ENCODE data around the gene KRTAP5-4. TPM values are rescaled to one million over a fixed set of nuclear protein-coding genes. Genes with fewer than 3 reads are reported as not detected.
A peak's percentile ranks its signal among the peaks of the same experiment; 100 is the strongest.
"Not testable (repeated sequence)": the region's sequence is repeated elsewhere in the genome, so short reads cannot be mapped to it uniquely, and the experiment has no call there.

Gene KRTAP5-4
- total and polyA plus RNA-seq, 7 experiments from 2014 or later, result not detected

DNA sequence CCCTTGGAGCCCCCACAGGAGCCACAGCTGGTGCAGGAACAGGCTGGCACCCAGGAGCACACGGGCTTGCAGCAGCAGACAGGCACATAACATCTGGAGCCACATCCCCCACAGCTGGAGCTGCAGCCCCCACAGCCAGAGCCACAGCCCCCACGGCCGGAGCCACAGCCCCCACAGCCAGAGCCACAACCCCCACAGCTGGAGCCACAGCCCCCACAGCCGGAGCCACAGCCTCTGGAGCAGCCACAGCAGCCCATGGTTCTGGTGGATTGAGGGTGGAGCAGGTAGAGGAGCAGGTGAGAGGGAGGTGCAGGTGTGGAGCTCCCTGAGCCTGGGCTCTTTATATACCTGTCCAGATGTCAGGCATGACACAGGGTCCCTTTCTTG is 24.0 kb downstream of the KRTAP5-4 start, which contains the start of gene KRTAP5-2:
TSS of gene KRTAP5-2 (minus strand) at position 301 of the 387 bp plus-strand sequence. CDS start at position 257, 44 bp downstream.
- Histone ChIP-seq H3K4me3 (ENCODE audit: low read length) (no peak within 1 kb of the TSS), H3K9me3 (ENCODE audit: control insufficient read depth in 2 of 3, low read length in 3 of 3) (no peaks in the 10 kb centered on the region), H3K4me1 (ENCODE audit: control insufficient read depth in 2 of 2, insufficient read depth in 2 of 2, low read length in 2 of 2) (peaks cover 0 to 5% of the 10 kb centered on the region in 2 donors), H3K36me3 (ENCODE audit: control insufficient read depth in 2 of 3, insufficient read depth in 3 of 3, low read length in 3 of 3) (no peaks in the 10 kb centered on the region), H3K27ac (ENCODE audit: low read depth, low read length) (no peak within 1 kb of the TSS), H3K27me3 (ENCODE audit: control insufficient read depth in 2 of 2, insufficient read depth in 2 of 2, low read length in 2 of 2) (no peaks in the 10 kb centered on the region)
- H3K27me3 Mint-ChIP-seq, result peaks cover 44 to 77% (median 53%) of the 10 kb centered on the region in 5 donors
- peak within 1 kb of the TSS in 1 of 9 donors; percentile 28 for H3K27ac Mint-ChIP-seq
- H3K36me3 Mint-ChIP-seq, result no peaks in the 10 kb centered on the region
- intact Hi-C loops (cut with micrococcal nuclease), result no loop called here
- no peak within 1 kb of the TSS for H3K4me3 Mint-ChIP-seq
- H3K9me3 Mint-ChIP-seq, result no peaks in the 10 kb centered on the region
- DNase-seq (no peak), ATAC-seq (no peak)
- peaks cover 5 to 14% (median 8%) of the 10 kb centered on the region in 7 donors for H3K4me1 Mint-ChIP-seq
- ChIA-PET POLR2A (no interaction called here), CTCF (interaction anchor here (0.6 to 0.9 kb wide), 4 partner anchors 9 to 513 kb away, joined by 3 to 5 read pairs (median 4); partner anchors contain the start of gene DUSP8)

DNA sequence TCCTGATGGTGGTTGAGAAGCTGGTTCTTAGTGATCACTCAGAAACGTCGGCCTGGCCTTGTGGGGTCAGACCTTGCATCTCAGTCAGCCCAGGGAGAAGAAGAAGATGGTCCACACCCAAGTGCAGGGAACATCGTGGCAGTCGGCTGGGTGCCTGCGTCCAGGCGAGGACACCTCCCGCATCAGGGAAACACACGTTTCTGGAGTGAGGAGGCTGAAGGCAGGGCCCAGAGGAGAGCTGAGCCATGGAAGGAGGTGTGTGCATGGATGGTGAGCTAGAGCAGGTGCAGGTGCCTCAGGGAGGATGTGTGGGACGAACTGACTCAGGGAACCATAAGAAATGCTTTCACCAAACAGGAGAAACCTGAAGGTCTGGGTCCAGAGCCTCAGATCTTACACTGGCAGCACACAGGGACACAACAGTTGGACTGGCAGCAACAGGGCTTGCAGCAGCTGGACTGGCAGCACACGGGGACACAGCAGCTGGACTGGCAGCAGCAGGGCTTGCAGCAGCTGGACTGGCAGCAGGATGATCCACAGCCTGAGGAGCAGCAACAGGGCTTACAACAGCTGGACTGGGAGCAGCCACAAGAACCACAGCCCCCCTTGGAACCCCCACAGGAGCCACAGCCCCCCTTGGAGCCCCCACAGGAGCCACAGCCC is 24.5 kb downstream of the KRTAP5-4 start:
- Mint-ChIP-seq H3K27me3 (peaks cover 42 to 79% (median 52%) of the 10 kb centered on the region in 5 donors), H3K4me3 (no peak overlapping the region), H3K36me3 (no peaks in the 10 kb centered on the region), H3K27ac (no peak overlapping the region), H3K4me1 (peaks cover 5 to 14% (median 8%) of the 10 kb centered on the region in 7 donors), H3K9me3 (no peaks in the 10 kb centered on the region)
- H3K27ac ChIP-seq (ENCODE audit: low read depth, low read length), result no peak overlapping the region
- peaks cover 0 to 5% of the 10 kb centered on the region in 2 donors for H3K4me1 ChIP-seq (ENCODE audit: control insufficient read depth in 2 of 2, insufficient read depth in 2 of 2, low read length in 2 of 2)
- H3K4me3 ChIP-seq (ENCODE audit: low read length), result no peak overlapping the region
- H3K27me3 ChIP-seq (ENCODE audit: control insufficient read depth in 2 of 2, insufficient read depth in 2 of 2, low read length in 2 of 2), result no peaks in the 10 kb centered on the region
- ChIA-PET POLR2A (no interaction called here), CTCF (interaction anchor here (0.6 to 0.9 kb wide), 3 partner anchors 11 to 512 kb away, joined by 3 to 4 read pairs (median 3); partner anchors contain the start of gene DUSP8)
- DNase-seq (no peak), ATAC-seq (no peak)
- no peaks in the 10 kb centered on the region for H3K9me3 ChIP-seq (ENCODE audit: control insufficient read depth in 2 of 3, low read length in 3 of 3)
- intact Hi-C loops (cut with micrococcal nuclease), result no loop called here
- H3K36me3 ChIP-seq (ENCODE audit: control insufficient read depth in 2 of 3, insufficient read depth in 3 of 3, low read length in 3 of 3), result no peaks in the 10 kb centered on the region

DNA sequence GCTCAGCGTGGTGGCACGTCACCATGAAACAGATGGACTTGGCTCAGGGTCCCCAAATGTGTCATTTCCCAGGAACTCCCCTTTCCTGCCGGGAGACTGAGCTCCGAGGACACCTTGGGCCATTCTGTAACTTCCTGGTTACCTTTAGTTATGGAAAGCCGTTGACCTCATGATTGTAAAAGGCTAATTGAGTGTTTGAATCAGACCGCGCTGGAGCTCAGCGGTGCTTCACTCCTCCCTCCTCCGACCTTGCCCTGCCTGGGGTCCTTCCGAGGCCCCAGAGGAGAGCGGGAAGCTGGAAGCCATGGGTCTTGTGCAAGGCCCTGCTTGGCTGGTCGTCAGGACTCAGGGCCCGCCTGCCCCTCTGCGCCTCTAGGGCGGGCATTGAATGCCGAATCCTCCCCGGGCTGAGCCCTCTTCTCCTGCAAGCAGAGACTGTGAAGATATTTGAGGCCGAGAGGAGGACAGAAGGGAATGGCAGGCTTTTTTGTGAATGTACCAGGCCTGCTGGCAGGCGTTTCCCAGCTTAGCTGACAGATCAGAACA is 25.3 kb downstream of the KRTAP5-4 start:
- Mint-ChIP-seq H3K4me1 (peaks cover 5 to 14% (median 8%) of the 10 kb centered on the region in 7 donors), H3K27me3 (peaks cover 36 to 77% (median 47%) of the 10 kb centered on the region in 5 donors)
- H3K27me3 ChIP-seq (ENCODE audit: control insufficient read depth in 2 of 2, insufficient read depth in 2 of 2, low read length in 2 of 2); ATAC-seq; DNase-seq; H3K9me3 Mint-ChIP-seq; H3K4me3 ChIP-seq (ENCODE audit: low read length); H3K9me3 ChIP-seq (ENCODE audit: control insufficient read depth in 2 of 3, low read length in 3 of 3); H3K4me1 ChIP-seq (ENCODE audit: control insufficient read depth in 2 of 2, insufficient read depth in 2 of 2, low read length in 2 of 2); H3K27ac Mint-ChIP-seq; H3K27ac ChIP-seq (ENCODE audit: low read depth, low read length); intact Hi-C loops (cut with micrococcal nuclease); H3K36me3 ChIP-seq (ENCODE audit: control insufficient read depth in 2 of 3, insufficient read depth in 3 of 3, low read length in 3 of 3); H3K4me3 Mint-ChIP-seq; H3K36me3 Mint-ChIP-seq: not testable (repeated sequence)
- ChIA-PET CTCF (interaction anchor here (0.7 to 0.9 kb wide), 2 partner anchors 9 to 10 kb away, joined by 3 read pairs; no protein-coding TSS in a partner anchor), POLR2A (interaction anchor here (0.8 kb wide), 1 partner anchor 12 kb away, joined by 4 read pairs; no protein-coding TSS in a partner anchor)

DNA sequence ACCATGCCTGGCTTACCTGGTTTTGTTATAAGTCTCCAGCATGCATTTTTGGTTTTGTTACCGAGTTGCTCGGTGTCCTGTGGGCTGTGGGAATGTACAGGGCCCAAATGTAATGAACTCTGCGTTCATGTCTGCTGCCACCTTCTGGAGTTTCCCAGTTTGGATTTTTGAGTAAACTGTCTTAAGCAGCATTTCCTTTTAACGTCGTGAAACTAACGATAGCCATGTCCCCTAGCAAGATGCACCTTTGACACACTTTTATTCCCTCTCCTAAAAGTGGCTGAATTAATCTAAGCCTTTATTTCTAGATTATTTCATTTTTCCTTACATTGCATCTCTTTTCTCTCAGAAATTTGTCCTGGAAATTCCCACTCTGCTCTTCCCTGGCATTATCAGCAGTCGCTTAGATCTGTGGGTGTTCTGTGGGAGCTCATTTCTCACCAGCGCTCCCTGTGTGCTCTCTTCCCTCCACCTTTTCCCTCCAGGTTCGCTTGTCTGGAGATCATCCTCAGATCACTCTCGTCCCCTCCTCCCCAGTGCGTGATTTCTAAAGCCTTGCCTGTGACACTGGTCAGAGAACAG is 25.9 kb downstream of the KRTAP5-4 start:
- ChIA-PET CTCF (interaction anchor here (0.7 to 1.4 kb wide), 3 partner anchors 10 to 21 kb away, joined by 3 to 6 read pairs (median 4); no protein-coding TSS in a partner anchor), POLR2A (interaction anchor here (0.8 kb wide), 1 partner anchor 12 kb away, joined by 4 read pairs; no protein-coding TSS in a partner anchor)
- not testable (repeated sequence) for H3K4me1 ChIP-seq (ENCODE audit: control insufficient read depth in 2 of 2, insufficient read depth in 2 of 2, low read length in 2 of 2); H3K9me3 ChIP-seq (ENCODE audit: control insufficient read depth in 2 of 3, low read length in 3 of 3); H3K4me3 Mint-ChIP-seq; H3K4me3 ChIP-seq (ENCODE audit: low read length); ATAC-seq; H3K9me3 Mint-ChIP-seq; H3K36me3 Mint-ChIP-seq; H3K27ac ChIP-seq (ENCODE audit: low read depth, low read length); H3K27me3 ChIP-seq (ENCODE audit: control insufficient read depth in 2 of 2, insufficient read depth in 2 of 2, low read length in 2 of 2); H3K27ac Mint-ChIP-seq; DNase-seq; H3K36me3 ChIP-seq (ENCODE audit: control insufficient read depth in 2 of 3, insufficient read depth in 3 of 3, low read length in 3 of 3)
- Mint-ChIP-seq H3K27me3 (peaks cover 34 to 74% (median 45%) of the 10 kb centered on the region in 5 donors), H3K4me1 (peaks cover 5 to 14% (median 8%) of the 10 kb centered on the region in 7 donors)
- intact Hi-C loops (cut with micrococcal nuclease), result loop anchor here in 1 of 2 donors (1.0 kb wide), 1 partner anchor 33 kb away; the partner anchor contains the start of gene KRTAP5-5

DNA sequence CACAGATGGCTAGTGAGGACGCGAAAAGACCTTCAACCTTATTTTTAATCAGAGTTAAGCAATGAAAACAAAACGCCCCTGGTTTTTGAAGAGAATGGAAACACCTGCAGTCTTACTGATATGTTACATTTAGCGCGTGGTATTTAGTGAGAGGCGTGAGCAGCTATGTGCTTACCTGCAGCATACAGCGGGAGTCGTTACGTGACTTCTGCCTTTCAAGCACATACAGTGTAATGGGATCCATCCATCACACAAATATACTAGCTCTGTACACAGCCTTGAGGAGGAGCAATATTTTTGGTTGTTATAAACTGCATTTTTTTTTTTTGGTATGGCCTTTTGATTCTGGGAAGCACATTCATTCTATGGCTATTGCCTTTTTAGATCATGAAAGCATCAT is 29.3 kb downstream of the KRTAP5-4 start:
- Mint-ChIP-seq H3K27ac (no peak overlapping the region), H3K4me1 (peaks cover 17 to 33% (median 26%) of the 10 kb centered on the region in 7 donors), H3K27me3 (peaks cover 18 to 62% (median 20%) of the 10 kb centered on the region in 5 donors), H3K9me3 (peaks cover 0 to 11% (median 5%) of the 10 kb centered on the region in 11 donors), H3K4me3 (no peak overlapping the region), H3K36me3 (peaks cover 0 to 12% (median 5%) of the 10 kb centered on the region in 5 donors)
- H3K4me3 ChIP-seq (ENCODE audit: low read length), result no peak overlapping the region
- no peak overlapping the region for H3K27ac ChIP-seq (ENCODE audit: low read depth, low read length)
- H3K4me1 ChIP-seq (ENCODE audit: control insufficient read depth in 2 of 2, insufficient read depth in 2 of 2, low read length in 2 of 2), result peaks cover 21 to 24% of the 10 kb centered on the region in 2 donors
- H3K36me3 ChIP-seq (ENCODE audit: control insufficient read depth in 2 of 3, insufficient read depth in 3 of 3, low read length in 3 of 3), result no peaks in the 10 kb centered on the region
- CTCF ChIA-PET, result interaction anchor here (0.6 to 1.5 kb wide), 2 partner anchors 17 to 83 kb away, joined by 4 to 5 read pairs; no protein-coding TSS in a partner anchor
- no peak for ATAC-seq
- DNase-seq, result no peak
- intact Hi-C loops (cut with micrococcal nuclease), result no loop called here
- H3K9me3 ChIP-seq (ENCODE audit: control insufficient read depth in 2 of 3, low read length in 3 of 3), result no peaks in the 10 kb centered on the region
- no peaks in the 10 kb centered on the region for H3K27me3 ChIP-seq (ENCODE audit: control insufficient read depth in 2 of 2, insufficient read depth in 2 of 2, low read length in 2 of 2)
- POLR2A ChIA-PET, result interaction anchor here (0.7 kb wide), 1 partner anchor 265 kb away, joined by 3 read pairs; no protein-coding TSS in a partner anchor

DNA sequence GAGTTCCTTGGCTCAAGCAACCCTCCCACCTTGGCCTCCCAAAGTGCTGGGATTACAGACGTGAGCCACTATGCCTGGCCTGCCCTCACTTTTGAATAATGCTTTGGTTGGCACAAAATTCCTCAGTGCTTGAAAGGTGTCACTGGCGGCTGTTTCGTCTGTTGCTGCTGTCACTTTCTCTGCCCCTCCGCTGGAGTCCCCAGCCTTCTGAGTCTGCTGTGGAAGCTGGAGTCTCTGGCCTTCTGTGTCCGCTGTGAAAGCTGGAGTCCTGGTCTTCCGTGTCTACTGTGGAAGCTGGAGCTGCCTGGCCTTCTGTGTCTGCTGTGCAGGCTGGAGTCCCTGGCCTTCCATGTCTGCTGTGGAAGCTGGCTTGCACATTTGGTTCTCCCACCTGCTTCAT is 31.9 kb downstream of the KRTAP5-4 start:
- peak overlapping the region in 6 of 10 donors; percentile 12 to 44 (median 32) for H3K4me3 Mint-ChIP-seq
- DNase-seq (no peak), ATAC-seq (no peak)
- peaks cover 0 to 11% (median 5%) of the 10 kb centered on the region in 11 donors for H3K9me3 Mint-ChIP-seq
- Histone ChIP-seq H3K27ac (ENCODE audit: low read depth, low read length) (no peak overlapping the region), H3K9me3 (ENCODE audit: control insufficient read depth in 2 of 3, low read length in 3 of 3) (no peaks in the 10 kb centered on the region), H3K4me3 (ENCODE audit: low read length) (no peak overlapping the region), H3K36me3 (ENCODE audit: control insufficient read depth in 2 of 3, insufficient read depth in 3 of 3, low read length in 3 of 3) (no peaks in the 10 kb centered on the region), H3K27me3 (ENCODE audit: control insufficient read depth in 2 of 2, insufficient read depth in 2 of 2, low read length in 2 of 2) (no peaks in the 10 kb centered on the region), H3K4me1 (ENCODE audit: control insufficient read depth in 2 of 2, insufficient read depth in 2 of 2, low read length in 2 of 2) (peaks cover 19 to 21% of the 10 kb centered on the region in 2 donors)
- H3K27me3 Mint-ChIP-seq, result peaks cover 0 to 52% (median 15%) of the 10 kb centered on the region in 5 donors
- peaks cover 12 to 31% (median 22%) of the 10 kb centered on the region in 7 donors for H3K4me1 Mint-ChIP-seq
- ChIA-PET POLR2A (interaction anchor here (1.2 to 3.6 kb wide), 4 partner anchors 13 to 281 kb away, joined by 3 to 26 read pairs (median 6); partner anchors contain the start of genes DUSP8 and TOLLIP), CTCF (interaction anchor here (1.4 kb wide), 1 partner anchor 13 kb away, joined by 3 read pairs; no protein-coding TSS in a partner anchor)
- intact Hi-C loops (cut with micrococcal nuclease), result no loop called here
- H3K27ac Mint-ChIP-seq, result peak overlapping the region in 4 of 9 donors; percentile 9 to 71 (median 40)
- peaks cover 0 to 12% (median 5%) of the 10 kb centered on the region in 5 donors for H3K36me3 Mint-ChIP-seq
